Activated naive CD4-positive, alpha-beta T cell treated with anti-CD3 and anti-CD28 coated beads, Interleukin-2, amount 50 U/mL, for 16 hours (primary cell): ENCODE measurements around the gene NEUROD6.

ENCODE experiments used
- DNase-seq: peaks from one replicate; pipeline ENCODE4 v3.0.0-alpha.2; 2020

The NEUROD6 gene

GRCh38 chr7:31340603-31341002, at the start of gene NEUROD6:
TSS of gene NEUROD6 (minus strand) at chr7:31340726. CDS start at chr7:31339268, 1,458 bp downstream.
- DNase-seq = no peak

GRCh38 chr7:31384466-31384865, 43.9 kb upstream of the NEUROD6 start:
- no peak for DNase-seq

GRCh38 chr7:31382722-31383121, 42.2 kb upstream of the NEUROD6 start:
- no peak for DNase-seq

- DNase-seq = no peak
Measured at GRCh38 chr7:31373337-31374289, 33.1 kb upstream of the NEUROD6 start.

GRCh38 chr7:31372231-31372959, 31.9 kb upstream of the NEUROD6 start:
- no peak for DNase-seq

GRCh38 chr7:31371621-31372020, 31.1 kb upstream of the NEUROD6 start:
- DNase-seq = no peak

- no peak for DNase-seq
Measured at GRCh38 chr7:31370609-31371008, 30.1 kb upstream of the NEUROD6 start.

GRCh38 chr7:31368620-31369019, 28.1 kb upstream of the NEUROD6 start:
- no peak for DNase-seq

- no peak for DNase-seq
Measured at GRCh38 chr7:31363496-31363895, 23.0 kb upstream of the NEUROD6 start.

GRCh38 chr7:31363051-31363450, 22.5 kb upstream of the NEUROD6 start:
- no peak for DNase-seq

GRCh38 chr7:31362401-31362800, 21.9 kb upstream of the NEUROD6 start:
- DNase-seq = no peak

GRCh38 chr7:31358467-31358866, 17.9 kb upstream of the NEUROD6 start:
- no peak for DNase-seq

- no peak for DNase-seq
Measured at GRCh38 chr7:31345421-31345820, 4.9 kb upstream of the NEUROD6 start.

- no peak for DNase-seq
Measured at GRCh38 chr7:31343516-31344305, 3.2 kb upstream of the NEUROD6 start.

- no peak for DNase-seq
Measured at GRCh38 chr7:31341141-31341540, 615 bp upstream of the NEUROD6 start.

- DNase-seq = no peak
Measured at GRCh38 chr7:31340051-31340450, 475 bp downstream of the NEUROD6 start.

GRCh38 chr7:31338706-31339105, 1.8 kb downstream of the NEUROD6 start:
- DNase-seq = no peak

- no peak for DNase-seq
Measured at GRCh38 chr7:31337002-31337565, 3.4 kb downstream of the NEUROD6 start.

GRCh38 chr7:31336202-31337001, 4.1 kb downstream of the NEUROD6 start:
- DNase-seq = no peak

GRCh38 chr7:31335884-31336201, 4.7 kb downstream of the NEUROD6 start:
- no peak for DNase-seq

GRCh38 chr7:31335161-31335856, 5.2 kb downstream of the NEUROD6 start:
- no peak for DNase-seq
